ENCODE measurements around the gene CD44.

The CD44 gene

DNA sequence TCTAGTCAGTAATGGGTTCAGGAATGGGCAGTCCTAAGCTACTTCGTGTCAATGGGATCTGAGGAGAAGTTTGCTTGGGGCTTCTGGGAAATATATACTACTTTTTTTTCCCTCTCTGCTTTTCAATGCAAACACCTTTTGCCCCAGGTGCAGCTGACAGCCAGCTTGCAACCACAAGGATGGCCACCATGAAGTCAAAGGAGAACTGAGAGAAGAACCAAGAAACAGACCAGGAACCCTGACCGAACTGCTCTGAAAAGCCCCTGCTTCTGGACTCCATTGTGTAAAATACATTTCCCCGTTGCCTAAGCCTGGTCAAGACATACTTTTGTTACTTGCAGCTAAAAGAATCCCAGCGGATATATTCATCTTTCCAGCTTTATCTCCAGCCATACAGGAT, 20.1 kb upstream of the CD44 start:
- Histone ChIP-seq H3K27me3 (ENCODE audit: insufficient read depth, low read depth) (no peaks in the 10 kb centered on the region), H3K9ac (no peak overlapping the region), H3K4me1 (ENCODE audit: low read depth, poor library complexity, severe bottlenecking) (no peaks in the 10 kb centered on the region), H2AFZ (ENCODE audit: low read depth) (no peak overlapping the region), H3K36me3 (ENCODE audit: insufficient read depth) (no peaks in the 10 kb centered on the region), H4K20me1 (ENCODE audit: insufficient read depth) (no peaks in the 10 kb centered on the region), H3K4me2 (no peak overlapping the region), H3K27ac (no peak overlapping the region), H3K79me2 (ENCODE audit: insufficient read depth, low read depth) (no peaks in the 10 kb centered on the region), H3K4me3 (IDR thresholded peaks at IDR 0.05; ENCODE audit: insufficient read depth, low read depth, low read length) (no peak overlapping the region)
- no peak for TF ChIP-seq CTCF (conservative IDR thresholded peaks at IDR 0.05; ENCODE audit: low read depth, low read length)

- no peak overlapping the region for H3K4me3 ChIP-seq (IDR thresholded peaks at IDR 0.05; ENCODE audit: insufficient read depth, low read depth, low read length)
- H3K27me3 ChIP-seq (ENCODE audit: insufficient read depth, low read depth) = no peaks in the 10 kb centered on the region
- no peak overlapping the region for H3K4me2 ChIP-seq
- H3K79me2 ChIP-seq (ENCODE audit: insufficient read depth, low read depth) = no peaks in the 10 kb centered on the region
- no peak overlapping the region for H3K9ac ChIP-seq
- no peak overlapping the region for H3K27ac ChIP-seq
- no peaks in the 10 kb centered on the region for H3K36me3 ChIP-seq (ENCODE audit: insufficient read depth)
- H4K20me1 ChIP-seq (ENCODE audit: insufficient read depth) = no peaks in the 10 kb centered on the region
- TF ChIP-seq CTCF (conservative IDR thresholded peaks at IDR 0.05; ENCODE audit: low read depth, low read length) = no peak
- H2AFZ ChIP-seq (ENCODE audit: low read depth) = no peak overlapping the region
- H3K4me1 ChIP-seq (ENCODE audit: low read depth, poor library complexity, severe bottlenecking) = no peaks in the 10 kb centered on the region
Measured at GRCh38 chr11:35121326-35121865, 17.6 kb upstream of the CD44 start.

DNA sequence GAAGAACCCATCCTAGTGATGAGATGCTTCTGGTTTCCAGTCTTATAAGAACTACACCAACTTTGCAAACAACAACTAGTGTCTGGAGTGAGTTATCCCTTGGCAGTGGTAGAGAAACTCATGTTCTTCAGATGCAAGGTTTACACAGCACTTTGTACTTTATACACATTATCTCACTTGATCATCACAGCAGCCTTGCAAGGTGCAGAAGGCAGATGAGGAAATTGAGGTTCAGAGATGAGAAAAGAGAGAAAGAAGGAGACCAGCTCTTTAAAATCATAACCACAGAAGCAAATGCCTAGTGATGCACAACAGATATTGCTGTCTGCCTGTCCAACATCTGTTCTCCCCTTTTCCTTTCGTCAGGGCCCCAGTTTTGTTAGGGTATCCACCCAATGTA, 16.7 kb upstream of the CD44 start:
- Histone ChIP-seq H3K9ac (no peak overlapping the region), H3K4me2 (no peak overlapping the region), H3K4me3 (IDR thresholded peaks at IDR 0.05; ENCODE audit: insufficient read depth, low read depth, low read length) (no peak overlapping the region), H3K4me1 (ENCODE audit: low read depth, poor library complexity, severe bottlenecking) (no peaks in the 10 kb centered on the region), H4K20me1 (ENCODE audit: insufficient read depth) (no peaks in the 10 kb centered on the region), H3K79me2 (ENCODE audit: insufficient read depth, low read depth) (no peaks in the 10 kb centered on the region), H3K36me3 (ENCODE audit: insufficient read depth) (no peaks in the 10 kb centered on the region), H3K27me3 (ENCODE audit: insufficient read depth, low read depth) (no peaks in the 10 kb centered on the region), H3K27ac (no peak overlapping the region), H2AFZ (ENCODE audit: low read depth) (no peak overlapping the region)
- TF ChIP-seq CTCF (conservative IDR thresholded peaks at IDR 0.05; ENCODE audit: low read depth, low read length) = no peak

DNA sequence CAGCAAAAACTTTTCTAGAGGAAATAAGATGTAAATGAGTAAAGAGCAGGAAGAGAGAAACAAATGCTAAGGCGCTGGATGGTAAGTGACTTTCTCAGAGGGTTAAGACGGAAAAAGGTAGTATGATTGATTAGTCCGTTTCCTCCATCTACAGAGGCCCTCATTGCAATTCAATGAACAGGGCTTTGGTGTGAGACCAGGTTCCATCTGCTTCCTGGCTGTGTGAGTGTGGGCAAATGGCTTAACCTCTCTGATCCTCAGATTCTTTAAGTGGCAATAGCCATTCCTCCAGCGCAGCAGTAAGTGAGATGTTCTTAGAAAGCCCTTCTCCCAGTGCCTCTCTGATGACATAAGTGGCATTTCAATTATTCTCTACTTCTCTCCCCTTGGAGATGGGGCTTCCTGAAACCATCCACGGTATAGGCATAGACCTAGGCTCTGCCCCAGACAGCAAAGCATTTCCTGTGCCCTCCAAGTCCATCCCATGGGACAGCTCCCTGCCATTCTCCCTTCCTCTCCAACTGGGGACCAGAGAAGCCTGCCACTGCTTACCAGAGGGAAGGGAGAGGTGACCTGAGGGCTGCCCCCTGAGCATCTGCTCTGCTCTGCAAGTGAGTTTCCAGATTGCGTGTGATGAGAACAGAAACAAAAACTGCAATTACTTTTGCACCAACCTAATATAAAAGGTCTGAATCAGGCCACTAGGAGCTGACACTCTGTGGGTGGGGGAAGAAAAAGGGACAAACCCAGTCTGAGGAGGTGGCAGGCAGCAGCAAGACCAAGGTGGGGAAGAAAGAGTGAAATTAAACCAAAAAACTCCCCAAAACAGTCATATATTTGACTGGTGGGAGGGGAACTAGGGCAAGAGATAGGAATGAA, 12.7 kb upstream of the CD44 start:
- Histone ChIP-seq H3K4me3 (IDR thresholded peaks at IDR 0.05; ENCODE audit: insufficient read depth, low read depth, low read length) (no peak overlapping the region), H3K9ac (no peak overlapping the region), H3K79me2 (ENCODE audit: insufficient read depth, low read depth) (no peaks in the 10 kb centered on the region), H3K4me2 (no peak overlapping the region), H2AFZ (ENCODE audit: low read depth) (no peak overlapping the region), H3K4me1 (ENCODE audit: low read depth, poor library complexity, severe bottlenecking) (no peaks in the 10 kb centered on the region), H3K27me3 (ENCODE audit: insufficient read depth, low read depth) (no peaks in the 10 kb centered on the region), H3K36me3 (ENCODE audit: insufficient read depth) (no peaks in the 10 kb centered on the region), H3K27ac (no peak overlapping the region), H4K20me1 (ENCODE audit: insufficient read depth) (no peaks in the 10 kb centered on the region)
- TF ChIP-seq CTCF (conservative IDR thresholded peaks at IDR 0.05; ENCODE audit: low read depth, low read length) = no peak

All from KMS-11 (cell line).